Epithelial cell of esophagus (primary cell): ENCODE results near the gene ARHGAP1.
A peak's percentile ranks its signal among the peaks of the same experiment; 100 is the strongest.
"Not testable (repeated sequence)": the region's sequence is repeated elsewhere in the genome, so short reads cannot be mapped to it uniquely, and the experiment has no call there.

Experiments
- DNase-seq: peaks from one replicate; pipeline ENCODE4 v3.0.0; 2010; ENCODE audit warnings: low read depth
- H3K4me3 ChIP-seq: 2 replicates; pipeline ENCODE4 v1.5.1; 2011; ENCODE audit warnings: mild to moderate bottlenecking, low read length, control low read depth
- CTCF ChIP-seq: IDR thresholded peaks from 2 replicates; pipeline ENCODE4 v1.5.1; 2011; ENCODE audit warnings: low read depth, mild to moderate bottlenecking, low read length, control low read depth, inconsistent platforms; ENCODE audit not compliant: insufficient read depth; ENCODE audit errors: missing control alignments

ARHGAP1 gene

GRCh38 chr11:46672381-46672839, 28.0 kb downstream of the ARHGAP1 start:
- DNase-seq = no peak
- TF ChIP-seq CTCF = no peak
- no peak overlapping the region for H3K4me3 ChIP-seq

GRCh38 chr11:46671958-46672315, 28.5 kb downstream of the ARHGAP1 start:
- H3K4me3 ChIP-seq = no peak overlapping the region
- DNase-seq = no peak

GRCh38 chr11:46670521-46670920, 29.9 kb downstream of the ARHGAP1 start:
- DNase-seq, H3K4me3 ChIP-seq: not testable (repeated sequence)

More at GRCh38 chr11:46671958-46672315, 28.5 kb downstream of the ARHGAP1 start:
- TF ChIP-seq CTCF = no peak

GRCh38 chr11:46669711-46670139, 30.7 kb downstream of the ARHGAP1 start:
- no peak overlapping the region for H3K4me3 ChIP-seq
- TF ChIP-seq CTCF = peak; percentile 39
- no peak for DNase-seq

- TF ChIP-seq CTCF = no peak
- H3K4me3 ChIP-seq = no peak overlapping the region
- no peak for DNase-seq
Measured at GRCh38 chr11:46668480-46669085, 31.8 kb downstream of the ARHGAP1 start.

GRCh38 chr11:46667043-46667481, 33.4 kb downstream of the ARHGAP1 start:
- H3K4me3 ChIP-seq = no peak overlapping the region
- DNase-seq = no peak
- no peak for TF ChIP-seq CTCF

GRCh38 chr11:46666516-46666915, 33.9 kb downstream of the ARHGAP1 start:
- no peak for TF ChIP-seq CTCF
- no peak for DNase-seq

More at GRCh38 chr11:46666516-46666915, 33.9 kb downstream of the ARHGAP1 start:
- no peak overlapping the region for H3K4me3 ChIP-seq
